SK-N-SH treated with all-trans-retinoic acid at 6 μM for 48 hours (cell line): ENCODE results near the gene IRAG1.

Experiments used
- ARNTL ChIP-seq: fragments of 450-650 bp; formaldehyde crosslinking; IDR thresholded peaks from 2 replicates; pipeline ENCODE4 v1.5.0; 2020; ENCODE audit warnings: low read depth, mild to moderate bottlenecking, moderate library complexity, borderline replicate concordance
- BACH2 ChIP-seq: fragments of 250-450 bp; sonication (Bioruptor Pico); IDR thresholded peaks from 2 replicates; pipeline ENCODE4 v1.9.0; 2021; ENCODE audit warnings: mild to moderate bottlenecking, borderline replicate concordance
- CSDC2 ChIP-seq: fragments of 250-450 bp; sonication (Bioruptor Pico); IDR thresholded peaks from 2 replicates; pipeline ENCODE4 v1.5.0; 2020; ENCODE audit warnings: mild to moderate bottlenecking, moderate library complexity
- PPARA ChIP-seq: fragments of 250-450 bp; sonication (Bioruptor Pico); IDR thresholded peaks from 2 replicates; pipeline ENCODE4 v1.5.0; 2020; ENCODE audit warnings: mild to moderate bottlenecking, borderline replicate concordance
- RARB ChIP-seq: fragments of 250-450 bp; sonication (Bioruptor Pico); IDR thresholded peaks from 2 replicates; pipeline ENCODE4 v1.8.0; 2021; ENCODE audit warnings: mild to moderate bottlenecking, moderate library complexity
- SNAI2 ChIP-seq: fragments of 250-450 bp; sonication (Bioruptor Pico); IDR thresholded peaks from 2 replicates; pipeline ENCODE4 v1.5.0; 2020; ENCODE audit warnings: mild to moderate bottlenecking, moderate library complexity
- TCF4 ChIP-seq: fragments of 250-450 bp; sonication (Bioruptor Pico); IDR thresholded peaks from 2 replicates; pipeline ENCODE4 v1.8.0; 2021; ENCODE audit warnings: mild to moderate bottlenecking, moderate library complexity, borderline replicate concordance
- ZFP3 ChIP-seq: fragments of 250-450 bp; sonication (Bioruptor Pico); IDR thresholded peaks from 2 replicates; pipeline ENCODE4 v1.5.0; 2020; ENCODE audit warnings: mild to moderate bottlenecking, moderate library complexity
- ZFP30 ChIP-seq: fragments of 450-650 bp; formaldehyde crosslinking; IDR thresholded peaks from 2 replicates; pipeline ENCODE4 v1.5.0; 2022; ENCODE audit warnings: mild to moderate bottlenecking, moderate library complexity
- ZNF565 ChIP-seq: fragments of 450-650 bp; formaldehyde crosslinking; conservative IDR thresholded peaks from 2 replicates; pipeline ENCODE4 v1.5.0; 2020; ENCODE audit warnings: low read depth, mild to moderate bottlenecking, moderate library complexity
- ZNF70 ChIP-seq: fragments of 450-650 bp; formaldehyde crosslinking; IDR thresholded peaks from 2 replicates; pipeline ENCODE4 v1.5.0; 2020; ENCODE audit warnings: mild to moderate bottlenecking, moderate library complexity
- TF ChIP-seq, protein P1 (sequence below): fragments of 250-450 bp; sonication (Bioruptor Pico); IDR thresholded peaks from 2 replicates; pipeline ENCODE4 v1.5.1; 2020; ENCODE audit warnings: low read depth, mild to moderate bottlenecking, moderate library complexity
- TF ChIP-seq, protein P2 (sequence below): fragments of 250-450 bp; sonication (Bioruptor Pico); IDR thresholded peaks from 2 replicates; pipeline ENCODE4 v1.8.0; 2020; ENCODE audit warnings: mild to moderate bottlenecking, moderate library complexity, borderline replicate concordance

DNA sequence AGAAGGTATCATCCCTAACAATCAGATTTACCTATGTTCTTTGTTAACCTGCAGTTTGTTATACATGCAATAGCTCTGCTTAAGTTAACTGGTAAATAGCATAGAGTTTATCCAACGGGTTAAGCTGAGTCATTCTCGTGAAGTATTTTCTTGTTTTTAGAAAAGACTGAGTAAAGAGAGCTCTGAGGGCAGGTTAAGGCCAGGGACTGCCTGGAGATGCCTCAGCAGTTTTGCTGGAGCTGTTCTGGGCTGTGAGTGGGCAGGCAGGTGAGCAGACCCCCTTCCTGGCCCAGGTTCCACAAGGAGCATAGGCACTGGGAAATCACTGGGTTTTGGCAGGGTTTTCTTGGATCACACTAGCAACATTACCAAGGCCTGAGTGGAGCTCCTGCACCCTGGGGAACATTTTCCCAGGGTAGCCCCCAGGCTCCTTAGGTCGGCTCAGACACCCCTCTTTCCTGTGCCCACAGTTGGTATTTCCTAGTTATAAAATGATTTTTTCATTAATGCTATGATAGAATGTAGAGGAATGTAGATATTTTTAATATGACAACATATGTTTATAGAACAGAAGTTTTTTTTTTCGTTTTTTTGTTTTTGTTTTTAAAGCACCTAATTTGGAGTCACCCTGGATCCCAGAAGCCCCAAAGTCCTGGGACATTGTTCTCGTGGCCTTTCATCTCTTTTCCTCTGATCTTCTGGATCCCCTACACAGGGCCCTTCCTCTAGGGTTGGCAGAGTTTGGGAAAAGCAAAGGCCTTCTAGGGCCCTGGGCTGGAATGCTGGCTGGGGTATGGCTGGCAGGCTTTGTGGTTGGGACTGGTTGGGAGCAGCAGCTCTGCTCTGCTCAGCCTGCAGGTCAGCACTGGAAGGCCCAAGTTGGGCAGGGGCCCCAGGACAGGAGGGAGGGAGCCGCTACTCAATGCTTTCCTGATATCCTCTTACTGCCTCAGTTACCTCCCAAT, 26.7 kb downstream of the IRAG1 start:
- TF ChIP-seq, protein P1, sequence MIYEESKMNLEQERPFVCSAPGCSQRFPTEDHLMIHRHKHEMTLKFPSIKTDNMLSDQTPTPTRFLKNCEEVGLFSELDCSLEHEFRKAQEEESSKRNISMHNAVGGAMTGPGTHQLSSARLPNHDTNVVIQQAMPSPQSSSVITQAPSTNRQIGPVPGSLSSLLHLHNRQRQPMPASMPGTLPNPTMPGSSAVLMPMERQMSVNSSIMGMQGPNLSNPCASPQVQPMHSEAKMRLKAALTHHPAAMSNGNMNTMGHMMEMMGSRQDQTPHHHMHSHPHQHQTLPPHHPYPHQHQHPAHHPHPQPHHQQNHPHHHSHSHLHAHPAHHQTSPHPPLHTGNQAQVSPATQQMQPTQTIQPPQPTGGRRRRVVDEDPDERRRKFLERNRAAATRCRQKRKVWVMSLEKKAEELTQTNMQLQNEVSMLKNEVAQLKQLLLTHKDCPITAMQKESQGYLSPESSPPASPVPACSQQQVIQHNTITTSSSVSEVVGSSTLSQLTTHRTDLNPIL (CRISPR knock-in tag), result no peak
- no peak for TF ChIP-seq RARB (CRISPR knock-in tag)
- no peak for TF ChIP-seq ZFP3 (CRISPR knock-in tag)
- TF ChIP-seq, protein P2, sequence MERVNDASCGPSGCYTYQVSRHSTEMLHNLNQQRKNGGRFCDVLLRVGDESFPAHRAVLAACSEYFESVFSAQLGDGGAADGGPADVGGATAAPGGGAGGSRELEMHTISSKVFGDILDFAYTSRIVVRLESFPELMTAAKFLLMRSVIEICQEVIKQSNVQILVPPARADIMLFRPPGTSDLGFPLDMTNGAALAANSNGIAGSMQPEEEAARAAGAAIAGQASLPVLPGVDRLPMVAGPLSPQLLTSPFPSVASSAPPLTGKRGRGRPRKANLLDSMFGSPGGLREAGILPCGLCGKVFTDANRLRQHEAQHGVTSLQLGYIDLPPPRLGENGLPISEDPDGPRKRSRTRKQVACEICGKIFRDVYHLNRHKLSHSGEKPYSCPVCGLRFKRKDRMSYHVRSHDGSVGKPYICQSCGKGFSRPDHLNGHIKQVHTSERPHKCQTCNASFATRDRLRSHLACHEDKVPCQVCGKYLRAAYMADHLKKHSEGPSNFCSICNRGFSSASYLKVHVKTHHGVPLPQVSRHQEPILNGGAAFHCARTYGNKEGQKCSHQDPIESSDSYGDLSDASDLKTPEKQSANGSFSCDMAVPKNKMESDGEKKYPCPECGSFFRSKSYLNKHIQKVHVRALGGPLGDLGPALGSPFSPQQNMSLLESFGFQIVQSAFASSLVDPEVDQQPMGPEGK (CRISPR knock-in tag), result no peak
- TF ChIP-seq ZNF565 (CRISPR knock-in tag), result no peak
- no peak for TF ChIP-seq TCF4 (CRISPR knock-in tag)
- no peak for TF ChIP-seq ZFP30 (CRISPR knock-in tag)
- TF ChIP-seq PPARA (CRISPR knock-in tag), result no peak
- no peak for TF ChIP-seq ARNTL (CRISPR knock-in tag)
- TF ChIP-seq SNAI2 (CRISPR knock-in tag), result no peak
- no peak for TF ChIP-seq CSDC2 (CRISPR knock-in tag)
- TF ChIP-seq ZNF70, result no peak
- no peak for TF ChIP-seq BACH2 (CRISPR knock-in tag)
